Cardiac fibroblast (primary cell): ENCODE measurements around the gene ACAP2.

ENCODE experiments used
- DNase-seq, 2 donors: peaks; one replicate each; pipeline versions ENCODE4 v3.0.0 to v3.0.0-alpha.2; 2010; ENCODE audit warnings: low read depth in 2 of 2
- H3K4me3 ChIP-seq, 2 donors: replicated peaks in 1 of 2; 1 replicate in 1 of 2; 2 replicates in 1 of 2; pipeline ENCODE4 v1.5.1; 2011; ENCODE audit warnings: low read depth in 2 of 2, low read length in 2 of 2, mild to moderate bottlenecking in 2 of 2, moderate library complexity in 1 of 2
- CTCF ChIP-seq: IDR thresholded peaks from one replicate; pipeline ENCODE4 v1.5.1; 2011; ENCODE audit warnings: low read depth, mild to moderate bottlenecking, low read length, inconsistent platforms

ACAP2 gene

GRCh38 chr3:195263193-195263924 is 179.5 kb downstream of the ACAP2 start:
- no peak for TF ChIP-seq CTCF
- no peak overlapping the region for H3K4me3 ChIP-seq
- peak in 1 of 2 donors; percentile 46 for DNase-seq

GRCh38 chr3:195261925-195262324 is 180.9 kb downstream of the ACAP2 start:
- no peak for DNase-seq
- TF ChIP-seq CTCF: no peak
- H3K4me3 ChIP-seq: no peak overlapping the region

- peak; percentile 13 to 27 for DNase-seq
- TF ChIP-seq CTCF: peak; percentile 1
Observed at GRCh38 chr3:195260280-195260905, 182.4 kb downstream of the ACAP2 start.

GRCh38 chr3:195259475-195260279 is 183.1 kb downstream of the ACAP2 start:
- peak overlapping the region; percentile 43 to 72 for H3K4me3 ChIP-seq
- peak; percentile 19 for TF ChIP-seq CTCF

More at GRCh38 chr3:195260280-195260905, 182.4 kb downstream of the ACAP2 start:
- peak overlapping the region; percentile 72 to 76 for H3K4me3 ChIP-seq

GRCh38 chr3:195259154-195259474 is 183.7 kb downstream of the ACAP2 start:
- peak overlapping the region; percentile 43 to 50 for H3K4me3 ChIP-seq
- DNase-seq: peak in 1 of 2 donors; percentile 63
- no peak for TF ChIP-seq CTCF

More at GRCh38 chr3:195259475-195260279, 183.1 kb downstream of the ACAP2 start:
- peak; percentile 97 for DNase-seq

- DNase-seq: peak in 1 of 2 donors; percentile 18
- no peak for TF ChIP-seq CTCF
- H3K4me3 ChIP-seq: no peak overlapping the region
Observed at GRCh38 chr3:195258449-195259153, 184.2 kb downstream of the ACAP2 start.
